SK-N-SH treated with all-trans-retinoic acid at 6 μM for 48 hours (cell line): ENCODE data around the gene AKAP13.

Experiments
- CSDC2 ChIP-seq: fragments of 250-450 bp; sonication (Bioruptor Pico); IDR thresholded peaks from 2 replicates; pipeline ENCODE4 v1.5.0; 2020; ENCODE audit warnings: mild to moderate bottlenecking, moderate library complexity
- ESRRG ChIP-seq: fragments of 250-450 bp; sonication (Bioruptor Pico); IDR thresholded peaks from 2 replicates; pipeline ENCODE4 v1.6.1; 2021; ENCODE audit warnings: mild to moderate bottlenecking
- PATZ1 ChIP-seq: fragments of 250-450 bp; sonication (Bioruptor Pico); IDR thresholded peaks from 2 replicates; pipeline ENCODE4 v1.8.0; 2020; ENCODE audit warnings: mild to moderate bottlenecking, moderate library complexity, borderline replicate concordance
- PPARA ChIP-seq: fragments of 250-450 bp; sonication (Bioruptor Pico); IDR thresholded peaks from 2 replicates; pipeline ENCODE4 v1.5.0; 2020; ENCODE audit warnings: mild to moderate bottlenecking, borderline replicate concordance
- TCF4 ChIP-seq: fragments of 250-450 bp; sonication (Bioruptor Pico); IDR thresholded peaks from 2 replicates; pipeline ENCODE4 v1.8.0; 2021; ENCODE audit warnings: mild to moderate bottlenecking, moderate library complexity, borderline replicate concordance
- ZC3H10 ChIP-seq: fragments of 250-450 bp; sonication (Bioruptor Pico); IDR thresholded peaks from 2 replicates; pipeline ENCODE4 v1.5.1; 2021; ENCODE audit warnings: mild to moderate bottlenecking, moderate library complexity
- TF ChIP-seq, protein P1 (sequence below): fragments of 250-450 bp; sonication (Bioruptor Pico); IDR thresholded peaks from 2 replicates; pipeline ENCODE4 v1.5.1; 2020; ENCODE audit warnings: low read depth, mild to moderate bottlenecking, moderate library complexity

- TF ChIP-seq PATZ1 (no peak), ZC3H10 (CRISPR knock-in tag) (no peak), CSDC2 (CRISPR knock-in tag) (no peak), ESRRG (no peak), PPARA (no peak), TCF4 (CRISPR knock-in tag) (no peak)
- TF ChIP-seq, protein P1, sequence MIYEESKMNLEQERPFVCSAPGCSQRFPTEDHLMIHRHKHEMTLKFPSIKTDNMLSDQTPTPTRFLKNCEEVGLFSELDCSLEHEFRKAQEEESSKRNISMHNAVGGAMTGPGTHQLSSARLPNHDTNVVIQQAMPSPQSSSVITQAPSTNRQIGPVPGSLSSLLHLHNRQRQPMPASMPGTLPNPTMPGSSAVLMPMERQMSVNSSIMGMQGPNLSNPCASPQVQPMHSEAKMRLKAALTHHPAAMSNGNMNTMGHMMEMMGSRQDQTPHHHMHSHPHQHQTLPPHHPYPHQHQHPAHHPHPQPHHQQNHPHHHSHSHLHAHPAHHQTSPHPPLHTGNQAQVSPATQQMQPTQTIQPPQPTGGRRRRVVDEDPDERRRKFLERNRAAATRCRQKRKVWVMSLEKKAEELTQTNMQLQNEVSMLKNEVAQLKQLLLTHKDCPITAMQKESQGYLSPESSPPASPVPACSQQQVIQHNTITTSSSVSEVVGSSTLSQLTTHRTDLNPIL (CRISPR knock-in tag) = no peak
Measured at GRCh38 chr15:85335193-85335942, 45.0 kb upstream of the AKAP13 start.
